ENCODE data around the gene WDR33.
A peak's percentile ranks its signal among the peaks of the same experiment; 100 is the strongest.

The WDR33 gene

DNA sequence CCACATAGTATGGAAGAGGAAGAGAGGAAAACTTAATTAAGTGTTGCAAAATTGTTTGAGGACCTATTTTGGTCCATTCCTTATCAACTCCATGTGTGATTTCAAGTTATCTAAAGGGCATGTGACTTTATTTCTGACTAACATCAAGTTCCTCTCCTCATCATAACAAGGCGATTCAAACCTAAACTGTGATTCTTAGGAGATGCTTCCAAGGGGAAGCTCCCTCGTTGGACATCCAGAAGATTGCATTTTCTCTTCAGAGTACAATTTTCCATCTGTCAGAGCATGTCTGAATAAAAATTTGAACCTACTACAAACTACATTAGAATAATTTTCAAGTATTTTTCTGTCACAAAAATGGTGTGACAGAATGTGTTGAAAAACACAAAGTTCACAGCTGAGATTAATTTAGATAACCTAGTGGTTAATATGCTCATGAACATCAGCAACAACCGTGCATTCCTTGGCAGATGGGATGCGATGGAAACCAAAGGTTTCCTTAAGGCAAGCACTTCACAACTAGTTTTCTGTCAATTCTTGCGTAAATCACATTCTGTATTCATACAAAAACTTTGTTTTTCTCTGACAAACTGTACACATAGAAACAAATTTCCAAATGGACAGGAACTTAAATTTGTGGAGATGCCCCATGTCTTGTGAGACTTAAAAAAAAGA is 105.4 kb downstream of the WDR33 start:
- Mint-ChIP-seq H3K27me3 (no peaks in the 10 kb centered on the region), H3K27ac (peak overlapping the region; percentile 58), H3K4me3 (no peak overlapping the region), H3K4me1 (ENCODE audit: low read depth) (peaks cover 41% of the 10 kb centered on the region), H3K9me3 (no peaks in the 10 kb centered on the region), H3K36me3 (ENCODE audit: low read depth) (peaks cover 82% of the 10 kb centered on the region)
- no peak for DNase-seq

DNA sequence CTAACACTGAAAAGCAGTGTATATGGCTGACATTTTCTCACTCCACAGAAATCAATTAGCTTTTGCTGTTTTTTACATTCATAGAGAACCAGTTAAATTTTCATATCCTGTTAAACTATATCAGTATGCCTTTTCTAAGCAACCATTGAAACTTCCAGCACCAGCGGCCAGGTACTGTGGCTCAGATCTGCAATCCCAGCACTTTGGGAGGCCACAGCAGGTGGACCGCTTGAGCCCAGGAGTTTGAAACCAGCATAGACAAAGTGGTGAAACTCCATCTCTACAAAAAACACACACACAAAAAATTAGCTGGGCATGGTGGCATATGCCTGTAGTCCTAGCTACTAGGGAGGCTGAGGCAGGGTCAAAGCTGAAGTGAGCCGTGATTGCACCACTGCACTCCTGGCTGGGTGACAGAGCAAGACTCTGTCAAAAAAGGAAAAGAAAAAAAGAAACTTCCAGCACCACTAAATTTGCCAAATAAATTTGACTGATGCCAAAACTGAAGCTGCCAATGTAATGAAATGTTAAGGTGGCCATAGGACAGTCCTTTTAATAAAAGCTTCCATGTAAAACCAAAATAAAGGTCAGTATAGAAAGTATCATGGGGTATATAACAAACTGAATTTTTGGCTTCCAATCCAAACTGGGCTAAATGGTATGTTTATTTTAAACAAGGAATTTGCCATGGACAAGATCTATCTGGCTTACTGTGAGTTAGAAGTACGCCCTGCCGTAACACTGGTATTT is 106.2 kb downstream of the WDR33 start:
- Mint-ChIP-seq H3K4me3 (no peak overlapping the region), H3K27ac (peak overlapping the region; percentile 58), H3K9me3 (no peaks in the 10 kb centered on the region), H3K27me3 (no peaks in the 10 kb centered on the region), H3K4me1 (ENCODE audit: low read depth) (peaks cover 46% of the 10 kb centered on the region), H3K36me3 (ENCODE audit: low read depth) (peaks cover 76% of the 10 kb centered on the region)
- no peak for DNase-seq

DNA sequence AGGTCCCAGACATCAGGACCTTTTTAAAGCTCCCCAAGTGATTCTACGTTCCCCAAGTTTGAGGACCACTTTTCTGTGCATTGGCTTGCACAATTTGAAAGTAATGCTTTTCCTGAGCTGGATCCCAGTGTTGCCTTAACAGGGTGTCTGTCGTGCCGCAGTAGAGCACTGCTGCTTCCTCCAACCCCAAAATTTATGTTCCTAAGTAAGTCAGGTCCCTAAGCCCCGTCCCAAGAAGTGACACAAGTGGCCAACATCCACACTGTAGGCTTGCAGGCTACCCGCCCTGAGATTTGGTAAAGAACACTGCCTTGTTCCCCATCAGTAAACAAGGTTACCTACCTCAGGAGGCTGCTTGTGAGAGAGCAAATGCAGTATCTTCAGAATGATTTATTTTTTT is 107.7 kb downstream of the WDR33 start:
- H3K36me3 Mint-ChIP-seq (ENCODE audit: low read depth) = peaks cover 60% of the 10 kb centered on the region
- peak overlapping the region; percentile 90 for H3K27ac Mint-ChIP-seq
- H3K4me1 Mint-ChIP-seq (ENCODE audit: low read depth) = peaks cover 46% of the 10 kb centered on the region
- peak overlapping the region; percentile 86 for H3K4me3 Mint-ChIP-seq
- no peaks in the 10 kb centered on the region for H3K9me3 Mint-ChIP-seq
- H3K27me3 Mint-ChIP-seq = no peaks in the 10 kb centered on the region
- DNase-seq = no peak

DNA sequence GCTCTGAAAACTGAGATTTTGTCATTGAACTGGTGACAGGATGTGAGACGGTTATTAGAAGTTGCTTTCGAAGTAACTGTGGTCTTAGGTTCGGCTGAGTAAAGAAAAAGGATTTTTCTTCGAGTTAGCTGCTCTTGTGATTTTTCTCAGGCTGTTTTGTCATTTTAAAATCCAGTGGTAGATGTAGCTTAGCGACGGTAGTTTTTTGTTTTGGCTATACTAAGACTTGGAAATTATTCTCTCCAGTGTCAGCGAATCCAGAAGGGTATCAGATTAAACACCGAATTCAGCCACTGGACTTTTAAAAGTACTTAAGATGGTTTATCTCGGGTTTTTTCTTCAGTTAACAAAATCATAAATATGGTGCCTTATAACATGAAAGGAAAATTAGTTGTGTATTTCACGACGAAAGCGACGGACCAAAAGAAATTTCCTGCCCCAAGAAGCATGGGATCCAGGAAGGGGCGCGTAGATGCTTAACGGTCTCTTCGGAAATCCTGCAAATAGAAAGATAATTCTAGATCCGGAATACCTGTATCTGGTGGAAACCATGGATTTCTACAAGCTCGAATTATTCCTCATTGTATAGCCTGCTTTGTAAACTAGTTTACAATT is 108.5 kb downstream of the WDR33 start:
- peak overlapping the region; percentile 90 for H3K27ac Mint-ChIP-seq
- H3K4me3 Mint-ChIP-seq = peak overlapping the region; percentile 86
- H3K27me3 Mint-ChIP-seq = no peaks in the 10 kb centered on the region
- peaks cover 53% of the 10 kb centered on the region for H3K36me3 Mint-ChIP-seq (ENCODE audit: low read depth)
- H3K9me3 Mint-ChIP-seq = no peaks in the 10 kb centered on the region
- no peak for DNase-seq
- H3K4me1 Mint-ChIP-seq (ENCODE audit: low read depth) = peaks cover 46% of the 10 kb centered on the region

DNA sequence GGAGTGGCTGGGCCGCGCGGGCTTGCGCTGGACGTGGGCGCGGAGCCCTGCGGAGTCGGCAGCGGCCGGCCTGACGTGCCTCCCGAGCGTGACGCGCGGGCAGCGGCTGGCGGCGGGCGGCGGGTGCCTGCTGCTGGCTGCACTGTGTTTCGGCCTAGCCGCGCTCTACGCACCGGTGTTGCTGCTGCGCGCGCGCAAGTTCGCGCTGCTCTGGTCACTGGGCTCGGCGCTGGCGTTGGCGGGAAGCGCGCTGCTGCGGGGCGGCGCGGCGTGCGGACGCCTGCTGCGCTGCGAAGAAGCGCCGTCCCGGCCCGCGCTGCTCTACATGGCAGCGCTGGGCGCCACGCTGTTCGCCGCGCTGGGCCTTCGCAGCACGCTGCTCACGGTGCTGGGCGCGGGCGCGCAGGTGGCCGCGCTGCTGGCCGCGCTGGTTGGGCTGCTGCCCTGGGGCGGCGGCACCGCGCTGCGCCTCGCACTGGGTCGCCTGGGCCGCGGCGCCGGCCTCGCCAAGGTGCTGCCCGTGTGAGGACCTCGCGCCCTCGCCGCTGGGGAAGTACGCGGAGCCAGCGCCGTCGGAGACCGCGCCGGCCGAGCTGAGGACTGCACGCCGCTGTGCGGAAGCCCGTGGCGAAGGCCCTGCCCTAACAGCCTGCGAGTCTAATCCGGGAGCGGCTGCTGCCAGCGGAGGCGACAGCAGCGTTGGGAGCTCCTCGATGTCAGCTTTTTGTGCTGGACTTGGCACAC is 109.1 kb downstream of the WDR33 start:
- Mint-ChIP-seq H3K36me3 (ENCODE audit: low read depth) (peaks cover 49% of the 10 kb centered on the region), H3K27ac (peak overlapping the region; percentile 90), H3K4me1 (ENCODE audit: low read depth) (peaks cover 46% of the 10 kb centered on the region), H3K27me3 (no peaks in the 10 kb centered on the region), H3K4me3 (peak overlapping the region; percentile 89), H3K9me3 (no peaks in the 10 kb centered on the region)
- peak; percentile 86 for DNase-seq

DNA sequence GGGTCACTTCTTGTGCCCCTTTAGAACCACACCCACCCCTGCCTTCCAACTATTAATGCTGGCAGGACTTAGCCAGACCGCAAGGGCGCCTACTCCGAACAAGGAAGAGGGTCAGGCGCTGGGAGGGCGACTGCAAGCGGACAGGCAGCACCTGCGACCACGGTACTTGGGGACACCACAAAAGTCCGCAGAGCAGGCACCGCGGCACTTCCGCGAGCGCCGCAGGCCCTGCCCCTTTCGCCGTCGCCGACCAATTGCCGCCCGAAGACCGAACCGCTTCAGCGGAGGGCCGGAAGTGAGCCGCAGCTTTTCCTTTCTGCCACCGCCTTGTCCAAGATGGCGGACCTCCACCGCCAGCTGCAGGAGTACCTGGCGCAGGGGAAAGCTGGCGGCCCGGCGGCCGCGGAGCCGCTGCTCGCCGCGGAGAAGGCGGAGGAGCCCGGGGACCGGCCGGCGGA is 109.7 kb downstream of the WDR33 start, which contains the start of gene SFT2D3:
TSS of gene SFT2D3 (plus strand) at position 305 of the 458 bp plus-strand sequence. CDS start at position 337, 32 bp downstream.
- Mint-ChIP-seq H3K36me3 (ENCODE audit: low read depth) (peaks cover 43% of the 10 kb centered on the region), H3K27me3 (no peaks in the 10 kb centered on the region), H3K4me1 (ENCODE audit: low read depth) (peaks cover 45% of the 10 kb centered on the region), H3K9me3 (no peaks in the 10 kb centered on the region), H3K27ac (peak within 1 kb of the TSS; percentile 97), H3K4me3 (peak within 1 kb of the TSS; percentile 89)
- peak; percentile 94 for DNase-seq

DNA sequence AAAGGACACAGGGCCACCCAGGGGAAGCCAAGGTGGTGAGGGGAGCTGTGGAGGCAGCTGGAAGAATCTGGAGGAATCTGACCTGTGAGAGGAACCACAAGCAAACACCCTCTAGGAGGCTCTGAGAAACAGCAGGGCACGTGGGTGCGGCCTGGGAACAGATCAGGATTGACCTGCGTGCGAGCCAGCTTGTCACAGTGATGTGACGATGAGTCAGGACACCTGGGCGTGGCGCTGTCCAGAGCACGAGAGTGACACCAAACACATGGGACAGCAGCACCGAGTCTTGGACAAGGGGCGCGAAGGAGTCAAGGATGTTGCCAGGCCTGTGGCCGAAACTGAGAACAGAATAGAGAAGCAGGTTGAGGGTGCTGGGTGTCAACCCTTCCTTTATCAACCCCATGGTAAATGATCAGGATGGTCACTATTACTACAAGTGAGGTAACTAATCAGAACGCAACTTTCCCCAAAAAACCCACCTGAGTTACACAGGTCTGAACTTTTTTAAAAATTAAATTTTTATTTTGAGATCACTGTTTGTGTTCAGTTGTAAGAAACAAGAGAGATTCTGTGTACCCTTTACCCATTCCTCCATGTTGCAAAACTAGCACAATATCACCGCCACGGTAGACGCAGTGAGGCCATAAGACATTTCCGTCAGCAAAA is 110.3 kb downstream of the WDR33 start:
- Mint-ChIP-seq H3K27ac (peak overlapping the region; percentile 97), H3K27me3 (no peaks in the 10 kb centered on the region), H3K9me3 (no peaks in the 10 kb centered on the region), H3K36me3 (ENCODE audit: low read depth) (peaks cover 37% of the 10 kb centered on the region), H3K4me1 (ENCODE audit: low read depth) (peaks cover 43% of the 10 kb centered on the region), H3K4me3 (peak overlapping the region; percentile 89)
- DNase-seq = no peak

DNA sequence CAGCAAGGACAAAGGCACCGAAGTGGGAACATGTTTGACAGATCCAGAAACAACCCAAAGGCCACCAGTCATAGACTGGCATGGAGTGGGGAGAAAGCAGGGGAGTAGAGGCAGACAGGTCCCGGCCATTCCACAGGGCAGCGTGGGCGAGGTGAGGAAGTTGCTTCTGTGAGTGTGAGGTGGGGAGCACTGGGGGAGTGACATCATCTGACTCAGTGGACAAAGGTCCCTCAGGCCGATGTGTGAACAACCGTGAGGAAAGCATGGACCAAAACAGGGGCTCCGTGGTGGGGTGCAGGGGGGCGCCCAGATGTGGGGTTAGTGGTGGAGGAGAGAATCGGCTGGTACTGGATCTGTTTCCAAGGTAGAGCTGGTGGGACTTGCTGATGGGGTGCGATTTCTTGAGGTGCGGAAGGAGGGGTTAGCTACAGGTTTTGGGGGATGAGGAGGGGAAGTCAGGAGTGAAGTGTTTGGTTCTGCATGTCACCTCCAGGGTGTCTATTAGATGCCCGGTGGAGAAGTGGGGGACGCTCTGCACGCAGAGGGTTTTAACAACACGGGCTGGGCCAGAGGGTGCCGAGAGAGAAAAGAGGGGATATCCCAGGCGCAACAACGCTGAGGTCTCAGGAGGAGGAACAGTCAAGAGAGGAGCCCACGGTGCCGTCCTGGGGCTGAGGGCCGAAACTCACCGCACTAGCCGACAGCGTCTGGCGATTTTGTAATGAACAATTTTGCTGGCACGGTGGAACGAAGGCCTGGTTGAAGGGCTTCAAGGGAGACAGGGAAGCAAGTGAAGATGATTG is 112.2 kb downstream of the WDR33 start:
- Mint-ChIP-seq H3K27ac (no peak overlapping the region), H3K27me3 (no peaks in the 10 kb centered on the region), H3K4me1 (ENCODE audit: low read depth) (peaks cover 25% of the 10 kb centered on the region), H3K9me3 (no peaks in the 10 kb centered on the region), H3K4me3 (no peak overlapping the region), H3K36me3 (ENCODE audit: low read depth) (peaks cover 18% of the 10 kb centered on the region)
- no peak for DNase-seq

DNA sequence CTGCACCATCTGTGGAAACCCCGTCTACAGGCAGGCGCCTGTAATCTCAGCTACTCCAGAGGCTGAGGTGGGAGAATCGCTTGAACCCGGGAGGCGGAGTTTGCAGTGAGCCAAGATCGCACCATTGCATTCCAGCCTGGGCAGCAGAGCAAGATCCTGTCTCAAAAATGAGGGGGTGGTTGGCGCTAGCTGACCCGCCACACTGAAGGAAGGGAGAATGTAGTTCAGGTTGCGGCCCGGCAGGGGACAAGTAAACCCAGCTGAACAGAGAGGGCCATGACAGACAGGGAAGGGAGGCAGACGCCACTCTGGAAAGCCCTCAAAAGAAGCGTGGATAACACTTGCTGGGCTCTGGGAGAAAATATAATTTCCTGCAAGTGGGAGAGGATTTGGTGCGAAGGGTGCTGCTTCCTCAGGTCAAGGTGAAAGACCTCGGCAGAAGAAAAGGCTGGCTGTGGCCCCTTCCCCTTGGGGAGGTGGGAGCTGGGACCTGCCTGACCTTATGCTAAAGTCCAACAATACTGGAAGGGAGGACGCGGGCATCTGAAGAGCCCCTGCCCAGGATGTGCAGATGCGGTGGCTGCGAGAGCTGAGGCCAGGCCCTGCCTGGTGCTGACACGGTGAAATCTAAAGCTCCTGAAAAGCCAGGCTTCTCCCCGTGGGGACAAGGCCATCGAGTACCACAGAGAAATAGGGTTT is 113.3 kb downstream of the WDR33 start:
- no peaks in the 10 kb centered on the region for H3K27me3 Mint-ChIP-seq
- H3K9me3 Mint-ChIP-seq = no peaks in the 10 kb centered on the region
- peaks cover 9% of the 10 kb centered on the region for H3K36me3 Mint-ChIP-seq (ENCODE audit: low read depth)
- H3K27ac Mint-ChIP-seq = no peak overlapping the region
- DNase-seq = no peak
- H3K4me1 Mint-ChIP-seq (ENCODE audit: low read depth) = peaks cover 16% of the 10 kb centered on the region
- H3K4me3 Mint-ChIP-seq = no peak overlapping the region

DNA sequence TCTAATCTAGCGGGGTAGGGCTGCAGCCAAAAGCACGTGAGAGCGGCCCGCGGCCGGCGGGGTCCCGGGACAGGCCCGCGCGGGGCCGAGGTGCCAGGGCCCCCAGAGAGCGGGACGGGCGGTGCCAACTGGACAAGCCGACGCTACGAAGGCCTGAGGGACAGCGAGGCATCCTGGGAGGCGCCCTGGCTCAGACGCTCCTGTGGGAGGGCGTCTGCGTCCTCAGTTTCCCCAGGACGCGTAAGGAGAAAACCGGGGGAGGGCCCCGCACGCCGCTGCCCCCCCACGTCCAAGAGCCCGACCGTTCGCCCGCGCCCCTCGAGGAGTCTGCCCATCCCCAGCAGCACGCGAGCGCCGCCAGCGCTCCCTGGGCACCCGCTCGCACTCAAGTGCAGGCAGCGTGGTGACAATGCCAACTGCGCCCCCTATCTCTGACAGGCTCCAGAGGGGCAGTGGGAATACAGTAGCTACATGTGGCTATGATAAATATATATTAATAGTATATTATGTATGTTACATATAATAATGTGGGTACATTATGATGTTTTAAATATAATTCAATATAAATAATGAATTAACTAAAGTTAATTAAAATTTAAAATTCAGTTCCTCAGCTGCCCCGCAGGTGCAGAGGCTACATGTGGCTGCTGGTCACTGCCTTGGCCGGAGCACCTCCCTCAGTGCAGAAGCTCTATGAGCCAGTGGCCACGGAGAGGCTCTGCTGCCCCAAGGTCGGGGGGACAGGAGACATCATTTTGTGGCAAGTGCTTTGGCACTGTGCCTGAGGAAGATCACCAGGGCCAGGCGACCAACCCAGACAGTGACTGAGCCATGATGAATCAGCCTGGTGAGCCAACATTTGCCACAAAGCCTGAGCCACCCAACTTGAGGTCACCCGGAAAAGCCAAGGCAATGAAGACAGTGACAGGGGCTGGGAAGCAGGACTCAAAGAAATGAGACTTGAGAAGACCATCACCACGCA is 115.2 kb downstream of the WDR33 start:
- no peak for DNase-seq
- H3K4me3 Mint-ChIP-seq = no peak overlapping the region
- H3K9me3 Mint-ChIP-seq = peaks cover 6% of the 10 kb centered on the region
- peaks cover 7% of the 10 kb centered on the region for H3K36me3 Mint-ChIP-seq (ENCODE audit: low read depth)
- H3K4me1 Mint-ChIP-seq (ENCODE audit: low read depth) = peaks cover 7% of the 10 kb centered on the region
- H3K27ac Mint-ChIP-seq = no peak overlapping the region
- H3K27me3 Mint-ChIP-seq = no peaks in the 10 kb centered on the region

DNA sequence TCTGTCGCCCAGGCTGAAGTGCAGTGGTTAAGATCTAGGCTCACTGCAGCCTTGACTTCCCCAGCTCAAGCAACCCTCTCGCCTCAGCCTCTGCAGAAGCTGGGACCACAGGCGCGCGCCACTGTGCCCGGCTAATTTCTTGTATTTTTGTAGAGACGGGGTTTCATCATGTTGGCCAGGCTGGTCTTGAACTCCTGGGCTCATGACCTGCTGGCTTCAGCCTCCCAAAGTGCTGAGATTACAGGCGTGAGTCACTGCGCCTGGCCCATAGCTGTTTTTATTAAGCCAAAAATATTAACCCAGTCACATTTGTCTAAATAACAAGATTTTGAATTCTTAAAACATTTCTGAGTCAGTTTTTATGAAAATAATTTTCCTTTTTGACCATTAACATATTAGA is 116.0 kb downstream of the WDR33 start:
- Mint-ChIP-seq H3K36me3 (ENCODE audit: low read depth) (peaks cover 5% of the 10 kb centered on the region), H3K27ac (no peak overlapping the region)

DNA sequence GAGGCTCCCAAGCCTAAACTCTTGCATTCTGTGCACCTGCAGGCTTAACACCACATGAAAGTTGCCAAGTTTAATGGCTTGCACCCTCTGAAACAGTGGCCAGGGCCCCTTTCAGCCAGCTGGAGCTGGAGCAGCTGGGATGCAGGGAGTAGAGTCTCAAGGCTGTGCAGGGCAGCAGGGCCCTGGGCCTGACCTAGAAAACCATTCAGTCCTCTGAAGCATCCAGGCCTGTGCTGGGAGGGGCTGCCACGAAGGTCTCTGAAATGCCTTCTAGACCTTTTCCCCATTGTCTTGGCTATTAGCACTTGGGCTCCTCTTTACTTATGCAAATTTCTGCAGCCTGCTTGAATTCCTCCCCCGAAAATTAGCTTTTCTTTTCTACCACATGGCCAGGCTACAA is 120.3 kb downstream of the WDR33 start:
- H3K9me3 Mint-ChIP-seq = peaks cover 20% of the 10 kb centered on the region
- H3K36me3 Mint-ChIP-seq (ENCODE audit: low read depth) = peaks cover 5% of the 10 kb centered on the region
- no peak for DNase-seq
- peaks cover 6% of the 10 kb centered on the region for H3K27me3 Mint-ChIP-seq
- no peaks in the 10 kb centered on the region for H3K4me1 Mint-ChIP-seq (ENCODE audit: low read depth)
- no peak overlapping the region for H3K4me3 Mint-ChIP-seq
- H3K27ac Mint-ChIP-seq = no peak overlapping the region

More for the DNA sequence above, 116.0 kb downstream of the WDR33 start:
- Mint-ChIP-seq H3K27me3 (no peaks in the 10 kb centered on the region), H3K4me1 (ENCODE audit: low read depth) (no peaks in the 10 kb centered on the region), H3K9me3 (peaks cover 8% of the 10 kb centered on the region), H3K4me3 (no peak overlapping the region)
- DNase-seq = no peak
